Body of pancreas (tissue), 4 donors: ENCODE results near the gene TLR1. TPM values are rescaled to one million over a fixed set of nuclear protein-coding genes. Genes with fewer than 3 reads are reported as not detected.
A peak's percentile ranks its signal among the peaks of the same experiment; 100 is the strongest.

Experiments used
- ATAC-seq: fragments of 150-250 bp; one replicate; pipeline ENCODE4 v1.9.1; 2016
- DNase-seq, 4 donors: peaks; one replicate each; pipeline ENCODE4 v3.0.0-alpha.2; 2019
- H3K27ac ChIP-seq, 4 donors: fragments of 200-600 bp; sonication (generic); 1 replicate in 3 of 4; 2 replicates in 1 of 4; pipeline versions ENCODE4 v1.5.1 to v1.6.1; 2016 to 2019; ENCODE audit warnings: mild to moderate bottlenecking in 1 of 4, mixed read lengths in 1 of 4, moderate library complexity in 1 of 4
- H3K27me3 ChIP-seq, 2 donors: fragments of 200-600 bp; sonication (generic); one replicate each; pipeline ENCODE4 v1.6.0; 2016; ENCODE audit warnings: mild to moderate bottlenecking in 1 of 2
- H3K36me3 ChIP-seq, 2 donors: fragments of 200-600 bp; sonication (generic); replicated peaks in 1 of 2; 2 replicates each; pipeline ENCODE4 v1.5.1; 2016; ENCODE audit warnings: low read depth in 2 of 2; ENCODE audit not compliant: insufficient read depth in 1 of 2
- H3K4me1 ChIP-seq: fragments of 200-600 bp; sonication (generic); one replicate; pipeline ENCODE4 v1.6.0; 2016
- H3K4me3 ChIP-seq, 2 donors: fragments of 200-600 bp; sonication (generic); 1 replicate in 1 of 2; 2 replicates in 1 of 2; pipeline ENCODE4 v1.5.1; 2016 to 2019
- H3K9me3 ChIP-seq, 3 donors: fragments of 200-600 bp; sonication (generic); 1 replicate in 2 of 3; 2 replicates in 1 of 3; pipeline ENCODE4 v1.5.1; 2016
- POLR2A ChIP-seq, 3 donors: fragments of 450-650 bp; IDR thresholded peaks; one replicate each; pipeline ENCODE4 v1.6.1; 2016; ENCODE audit warnings: antibody characterized with exemption in 3 of 3, mild to moderate bottlenecking in 2 of 3
- WGBS, 2 donors: methylation state at CpG; one replicate each; pipeline ENCODE4 v1.1.5; 2017; 5-methylcytosine and 5-hydroxymethylcytosine counted together
- intact Hi-C: fragments of 100-400 bp; cut with DNase I; formaldehyde crosslinking; loops from one replicate; pipeline ENCODE4 v1.15.1; 2023
- total RNA-seq, 2 donors: library from RNA; depleted of rRNA; stranded (reverse); fragments of >200 nt; gene quantifications; one replicate each; pipeline ENCODE4 v1.1.0, GENCODE V29; 2016
- TF ChIP-seq, protein P1 (sequence below), 7 experiments: fragments of 450-650 bp in 4 of 7; fragments of 200-600 bp in 3 of 7; sonication (generic) in 3 of 7; IDR thresholded peaks; one replicate each; pipeline ENCODE4 v1.5.1; 2016 to 2019; ENCODE audit warnings: antibody characterized with exemption in 7 of 7

Gene TLR1
- total RNA-seq, 2 donors from 2014 or later = 12.2 to 20.8 TPM

DNA sequence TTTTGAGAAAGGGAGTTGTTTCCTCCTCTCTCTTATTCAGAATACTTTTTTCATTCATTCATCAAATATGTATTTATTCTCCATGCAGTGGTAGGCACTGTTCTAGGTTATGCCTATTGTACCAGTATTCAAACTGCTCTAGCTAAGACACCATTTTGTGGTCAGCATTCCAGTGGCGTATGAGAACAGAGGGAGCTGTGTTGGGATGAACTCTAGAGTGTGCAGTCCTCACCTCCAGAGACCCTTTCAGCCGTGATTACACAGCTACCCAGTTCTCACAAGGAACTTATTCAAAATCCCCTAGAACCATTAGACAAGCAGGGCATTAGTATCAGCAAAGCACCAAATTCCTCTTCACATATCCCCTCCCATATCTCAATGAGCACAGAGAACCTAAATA, 4.2 kb downstream of the TLR1 start:
- DNase-seq = no peak
- Histone ChIP-seq H3K36me3 (no peaks in the 10 kb centered on the region), H3K27me3 (no peaks in the 10 kb centered on the region), H3K27ac (no peak overlapping the region), H3K9me3 (no peaks in the 10 kb centered on the region), H3K4me1 (peaks cover 18% of the 10 kb centered on the region), H3K4me3 (no peak overlapping the region)
- no peak for TF ChIP-seq POLR2A (IDR thresholded peaks at IDR 0.05)
- TF ChIP-seq, protein P1, sequence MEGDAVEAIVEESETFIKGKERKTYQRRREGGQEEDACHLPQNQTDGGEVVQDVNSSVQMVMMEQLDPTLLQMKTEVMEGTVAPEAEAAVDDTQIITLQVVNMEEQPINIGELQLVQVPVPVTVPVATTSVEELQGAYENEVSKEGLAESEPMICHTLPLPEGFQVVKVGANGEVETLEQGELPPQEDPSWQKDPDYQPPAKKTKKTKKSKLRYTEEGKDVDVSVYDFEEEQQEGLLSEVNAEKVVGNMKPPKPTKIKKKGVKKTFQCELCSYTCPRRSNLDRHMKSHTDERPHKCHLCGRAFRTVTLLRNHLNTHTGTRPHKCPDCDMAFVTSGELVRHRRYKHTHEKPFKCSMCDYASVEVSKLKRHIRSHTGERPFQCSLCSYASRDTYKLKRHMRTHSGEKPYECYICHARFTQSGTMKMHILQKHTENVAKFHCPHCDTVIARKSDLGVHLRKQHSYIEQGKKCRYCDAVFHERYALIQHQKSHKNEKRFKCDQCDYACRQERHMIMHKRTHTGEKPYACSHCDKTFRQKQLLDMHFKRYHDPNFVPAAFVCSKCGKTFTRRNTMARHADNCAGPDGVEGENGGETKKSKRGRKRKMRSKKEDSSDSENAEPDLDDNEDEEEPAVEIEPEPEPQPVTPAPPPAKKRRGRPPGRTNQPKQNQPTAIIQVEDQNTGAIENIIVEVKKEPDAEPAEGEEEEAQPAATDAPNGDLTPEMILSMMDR (IDR thresholded peaks at IDR 0.05) = no peak
- 88 to 96% methylated on average over 2 of the region's 2 CpGs for WGBS, 2 donors
- ATAC-seq = no peak
- intact Hi-C loops = no loop called here

DNA sequence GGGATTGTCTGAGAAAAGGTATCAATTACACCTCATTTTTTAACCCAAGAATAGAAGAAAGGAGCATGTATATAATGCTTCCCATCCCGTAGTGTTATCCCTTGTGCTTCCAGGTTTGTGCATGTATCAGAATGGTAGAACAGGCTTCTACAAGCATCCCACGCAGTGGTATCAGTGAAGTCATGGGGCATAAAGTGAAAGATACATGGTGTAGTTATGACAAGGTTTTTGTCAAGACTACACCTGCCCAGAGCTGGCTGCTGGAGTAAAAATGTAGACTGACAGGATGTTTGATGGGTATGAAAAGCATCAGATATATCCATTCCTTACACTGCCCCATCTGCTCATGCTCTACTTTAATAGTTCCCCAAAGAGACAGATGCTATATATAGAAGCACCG, 9.5 kb downstream of the TLR1 start:
- TF ChIP-seq, protein P1 (IDR thresholded peaks at IDR 0.05) = no peak
- no peak for TF ChIP-seq POLR2A (IDR thresholded peaks at IDR 0.05)
- Histone ChIP-seq H3K4me3 (no peak overlapping the region), H3K4me1 (no peaks in the 10 kb centered on the region), H3K9me3 (no peaks in the 10 kb centered on the region), H3K27ac (no peak overlapping the region), H3K27me3 (no peaks in the 10 kb centered on the region), H3K36me3 (no peaks in the 10 kb centered on the region)
- intact Hi-C loops = no loop called here
- WGBS, 2 donors = 91 to 94% methylated on average over 3 of the region's 3 CpGs
- no peak for DNase-seq
- no peak for ATAC-seq

DNA sequence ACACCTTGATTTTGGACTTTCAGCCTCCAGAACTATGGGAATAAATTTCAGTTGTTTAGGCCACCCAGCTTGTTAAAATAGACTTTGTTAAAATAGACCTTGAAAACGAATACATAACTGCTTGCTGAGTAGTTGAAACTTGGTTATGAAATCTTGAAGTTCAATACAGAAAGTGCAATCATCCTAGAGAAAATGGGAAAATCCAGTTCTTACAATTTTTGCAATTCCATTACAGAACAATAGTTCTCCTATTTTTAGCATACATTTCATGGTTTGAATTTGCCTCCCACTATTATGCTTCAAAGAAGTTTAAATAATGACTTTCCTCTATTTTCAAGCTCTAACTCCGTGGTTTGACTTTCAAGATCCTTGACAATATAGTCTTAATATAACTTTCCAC, 10.5 kb downstream of the TLR1 start:
- DNase-seq (no peak), ATAC-seq (no peak)
- Histone ChIP-seq H3K4me3 (no peak overlapping the region), H3K4me1 (no peaks in the 10 kb centered on the region), H3K27ac (no peak overlapping the region), H3K36me3 (no peaks in the 10 kb centered on the region), H3K27me3 (no peaks in the 10 kb centered on the region), H3K9me3 (no peaks in the 10 kb centered on the region)
- TF ChIP-seq POLR2A (IDR thresholded peaks at IDR 0.05) = no peak
- TF ChIP-seq, protein P1 (IDR thresholded peaks at IDR 0.05) = no peak
- WGBS, 2 donors = 57 to 72% methylated on average over 2 of the region's 2 CpGs
- intact Hi-C loops = no loop called here

DNA sequence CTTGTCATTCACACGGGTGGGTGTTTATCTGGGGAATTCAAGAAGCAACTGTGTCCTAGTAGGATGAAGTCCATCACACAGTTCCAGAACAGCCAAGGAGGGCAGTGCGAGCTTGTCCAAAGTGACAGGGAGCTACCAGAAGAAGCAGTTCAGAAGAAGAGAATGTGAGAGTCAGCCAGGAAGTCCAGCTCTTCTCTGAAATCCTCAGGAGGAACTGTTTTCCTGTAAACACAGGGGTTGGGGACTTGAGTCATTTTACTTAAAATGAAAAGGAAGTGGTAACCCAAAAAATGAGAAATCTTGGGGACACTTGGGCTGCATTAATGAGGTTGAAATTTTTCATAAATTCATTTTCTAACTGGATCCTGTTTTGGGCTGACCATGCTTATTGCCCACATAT, 13.6 kb downstream of the TLR1 start:
- Histone ChIP-seq H3K27ac (peak overlapping the region in 1 of 4 donors; percentile 9), H3K36me3 (no peaks in the 10 kb centered on the region), H3K9me3 (no peaks in the 10 kb centered on the region), H3K27me3 (no peaks in the 10 kb centered on the region), H3K4me3 (no peak overlapping the region), H3K4me1 (peaks cover 9% of the 10 kb centered on the region)
- WGBS, 2 donors = 47 to 59% methylated on average over 2 of the region's 2 CpGs
- intact Hi-C loops = no loop called here
- ATAC-seq (no peak), DNase-seq (no peak)
- no peak for TF ChIP-seq POLR2A (IDR thresholded peaks at IDR 0.05)
- TF ChIP-seq, protein P1 (IDR thresholded peaks at IDR 0.05) = no peak

DNA sequence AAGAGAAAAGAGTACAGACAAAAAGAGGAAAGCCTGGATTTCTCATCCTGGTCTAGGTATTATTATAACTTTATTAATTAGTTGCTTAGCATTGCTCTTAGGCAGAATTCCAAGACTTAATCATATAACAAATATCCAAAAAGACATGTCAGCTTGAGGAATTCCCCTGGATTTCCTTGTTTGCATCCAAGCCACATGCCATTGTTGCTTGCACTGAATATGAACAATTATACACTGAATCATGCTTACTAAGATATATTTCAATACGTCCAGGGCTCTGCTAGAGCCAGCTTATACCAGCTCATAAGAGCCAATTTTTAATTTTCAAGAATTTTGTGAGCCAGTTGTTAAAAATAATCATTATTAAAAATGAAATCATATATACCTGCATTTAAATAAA, 16.3 kb downstream of the TLR1 start:
- no peak overlapping the region for H3K4me3 ChIP-seq
- H3K4me1 ChIP-seq = peaks cover 9% of the 10 kb centered on the region
- TF ChIP-seq POLR2A (IDR thresholded peaks at IDR 0.05) = no peak
- TF ChIP-seq, protein P1 (IDR thresholded peaks at IDR 0.05) = no peak
- H3K27me3 ChIP-seq = no peaks in the 10 kb centered on the region
- ATAC-seq (peak; percentile 35), DNase-seq (no peak)
- peak overlapping the region in 1 of 4 donors; percentile 53 for H3K27ac ChIP-seq
- H3K9me3 ChIP-seq = no peaks in the 10 kb centered on the region
- no peaks in the 10 kb centered on the region for H3K36me3 ChIP-seq
- 38 to 58% methylated on average over 1 of the region's 1 CpG for WGBS, 2 donors
- intact Hi-C loops = no loop called here
